Neural progenitor cell (in vitro differentiated cells): ENCODE measurements around the gene PCDH9. TPM values are rescaled to one million over a fixed set of nuclear protein-coding genes. Genes with fewer than 3 reads are reported as not detected.

Experiments
- DNase-seq: peaks from one replicate; pipeline ENCODE4 v3.0.0-alpha.2; 2016; ENCODE audit warnings: low spot score
- H2AFZ ChIP-seq: fragments of 200-600 bp; sonication (generic); replicated peaks from 2 replicates; pipeline ENCODE4 v1.6.1; 2016; ENCODE audit warnings: antibody characterized with exemption
- H3F3A ChIP-seq: fragments of 200-600 bp; sonication (generic); 2 replicates; pipeline ENCODE4 v1.6.1; 2016; ENCODE audit warnings: antibody characterized with exemption, low read depth
- H3K27ac ChIP-seq: fragments of 200-600 bp; sonication (generic); 2 replicates; pipeline ENCODE4 v1.5.1; 2016; ENCODE audit warnings: mild to moderate bottlenecking
- H3K27me3 ChIP-seq: fragments of 200-600 bp; sonication (generic); 2 replicates; pipeline ENCODE4 v1.6.1; 2016; ENCODE audit warnings: mild to moderate bottlenecking, moderate library complexity
- H3K36me3 ChIP-seq: fragments of 200-600 bp; sonication (generic); 2 replicates; pipeline ENCODE4 v1.5.1; 2016
- H3K4me1 ChIP-seq: fragments of 200-600 bp; sonication (generic); 2 replicates; pipeline ENCODE4 v1.6.1; 2016; ENCODE audit warnings: mixed run types
- H3K4me2 ChIP-seq: fragments of 200-600 bp; sonication (generic); 2 replicates; pipeline ENCODE4 v1.6.1; 2016
- H3K4me3 ChIP-seq: fragments of 200-600 bp; sonication (generic); 2 replicates; pipeline ENCODE4 v1.5.1; 2016
- H3K79me2 ChIP-seq: fragments of 200-600 bp; sonication (generic); 2 replicates; pipeline ENCODE4 v1.6.1; 2016; ENCODE audit warnings: low read depth
- H3K9ac ChIP-seq: fragments of 200-600 bp; sonication (generic); 2 replicates; pipeline ENCODE4 v1.6.1; 2016
- H3K9me3 ChIP-seq: fragments of 200-600 bp; sonication (generic); 2 replicates; pipeline ENCODE4 v1.5.1; 2016; ENCODE audit warnings: low read depth
- H4K20me1 ChIP-seq: fragments of 200-600 bp; sonication (generic); 2 replicates; pipeline ENCODE4 v1.6.1; 2016; ENCODE audit warnings: low read depth
- H3K27ac Mint-ChIP-seq: 3 replicates; pipeline ENCODE4 v1.8.0; 2021; ENCODE audit warnings: mixed read lengths
- H3K27me3 Mint-ChIP-seq: 2 replicates; pipeline ENCODE4 v1.8.0; 2022; ENCODE audit warnings: low read depth, mild to moderate bottlenecking, inconsistent platforms, moderate library complexity, mixed read lengths; ENCODE audit not compliant: insufficient read depth
- H3K36me3 Mint-ChIP-seq: 3 replicates; pipeline ENCODE4 v1.8.0; 2021; ENCODE audit warnings: mixed read lengths
- H3K4me1 Mint-ChIP-seq: 3 replicates; pipeline ENCODE4 v1.8.0; 2021; ENCODE audit warnings: mixed read lengths
- H3K4me3 Mint-ChIP-seq: 3 replicates; pipeline ENCODE4 v1.8.0; 2021; ENCODE audit warnings: mild to moderate bottlenecking, moderate library complexity, mixed read lengths
- H3K9me3 Mint-ChIP-seq: 3 replicates; pipeline ENCODE4 v1.8.0; 2020; ENCODE audit warnings: mixed read lengths
- CTCF ChIP-seq: fragments of 200-600 bp; sonication (generic); IDR thresholded peaks from 2 replicates; pipeline ENCODE4 v1.5.1; 2017; ENCODE audit warnings: antibody characterized with exemption, mild to moderate bottlenecking
- EZH2 ChIP-seq: fragments of 200-600 bp; sonication (generic); IDR thresholded peaks from 2 replicates; pipeline ENCODE4 v1.6.1; 2017; ENCODE audit warnings: antibody characterized with exemption, mild to moderate bottlenecking, moderate library complexity
- EZH2phosphoT487 ChIP-seq: fragments of 200-600 bp; sonication (generic); IDR thresholded peaks from 2 replicates; pipeline ENCODE4 v1.6.1; 2017; ENCODE audit warnings: antibody characterized with exemption
- total RNA-seq: library from RNA; depleted of rRNA; stranded (reverse); fragments of >200 nt; gene quantifications from 2 replicates; pipeline ENCODE4 v1.2.3, GENCODE V29; 2015; ENCODE audit warnings: low replicate concordance

Gene PCDH9
- total RNA-seq, 1 donor from 2014 or later: 0.24 TPM

- no peak overlapping the region for H2AFZ ChIP-seq
- no peak overlapping the region for H3K4me2 ChIP-seq
- no peaks in the 10 kb centered on the region for H3K9me3 ChIP-seq
- H3K27ac Mint-ChIP-seq: no peak overlapping the region
- no peaks in the 10 kb centered on the region for H4K20me1 ChIP-seq
- H3K9ac ChIP-seq: no peak overlapping the region
- no peaks in the 10 kb centered on the region for H3K27me3 Mint-ChIP-seq
- H3K4me3 ChIP-seq: no peak overlapping the region
- H3F3A ChIP-seq: no peaks in the 10 kb centered on the region
- no peak overlapping the region for H3K27ac ChIP-seq
- H3K4me3 Mint-ChIP-seq: no peak overlapping the region
- no peaks in the 10 kb centered on the region for H3K27me3 ChIP-seq
- TF ChIP-seq EZH2 (no peak), EZH2phosphoT487 (no peak), CTCF (no peak)
- H3K9me3 Mint-ChIP-seq: peaks cover 19% of the 10 kb centered on the region
- H3K36me3 ChIP-seq: no peaks in the 10 kb centered on the region
- no peaks in the 10 kb centered on the region for H3K36me3 Mint-ChIP-seq
- peaks cover 5% of the 10 kb centered on the region for H3K4me1 Mint-ChIP-seq
- H3K79me2 ChIP-seq: no peaks in the 10 kb centered on the region
- H3K4me1 ChIP-seq: no peaks in the 10 kb centered on the region
- DNase-seq: no peak
Measured at GRCh38 chr13:66275416-66275815, 954.7 kb downstream of the PCDH9 start.

GRCh38 chr13:66273011-66273410 lies 957.1 kb downstream of the PCDH9 start:
- Histone ChIP-seq H3K79me2 (no peaks in the 10 kb centered on the region), H3K36me3 (no peaks in the 10 kb centered on the region), H2AFZ (no peak overlapping the region), H3K27ac (no peak overlapping the region), H3K9me3 (no peaks in the 10 kb centered on the region), H4K20me1 (no peaks in the 10 kb centered on the region), H3F3A (no peaks in the 10 kb centered on the region), H3K9ac (no peak overlapping the region), H3K4me1 (no peaks in the 10 kb centered on the region), H3K27me3 (no peaks in the 10 kb centered on the region), H3K4me3 (no peak overlapping the region), H3K4me2 (no peak overlapping the region)
- Mint-ChIP-seq H3K36me3 (no peaks in the 10 kb centered on the region), H3K4me1 (peaks cover 5% of the 10 kb centered on the region), H3K27ac (peak overlapping the region; percentile 42), H3K9me3 (peaks cover 15% of the 10 kb centered on the region), H3K27me3 (no peaks in the 10 kb centered on the region), H3K4me3 (no peak overlapping the region)
- TF ChIP-seq EZH2 (no peak), EZH2phosphoT487 (no peak), CTCF (no peak)
- DNase-seq: no peak

GRCh38 chr13:66266761-66267160 lies 963.4 kb downstream of the PCDH9 start:
- Mint-ChIP-seq H3K9me3 (peaks cover 8% of the 10 kb centered on the region), H3K27ac (no peak overlapping the region), H3K36me3 (peaks cover under 1% of the 10 kb centered on the region), H3K4me3 (no peak overlapping the region), H3K27me3 (peaks cover 3% of the 10 kb centered on the region), H3K4me1 (peaks cover 29% of the 10 kb centered on the region)
- TF ChIP-seq EZH2 (no peak), EZH2phosphoT487 (no peak), CTCF (no peak)
- H3K9me3 ChIP-seq: no peaks in the 10 kb centered on the region
- no peaks in the 10 kb centered on the region for H3K27me3 ChIP-seq
- H3K4me1 ChIP-seq: peaks cover 12% of the 10 kb centered on the region
- no peak overlapping the region for H3K4me3 ChIP-seq
- no peak overlapping the region for H2AFZ ChIP-seq
- H3K9ac ChIP-seq: no peak overlapping the region
- H3K79me2 ChIP-seq: no peaks in the 10 kb centered on the region
- DNase-seq: no peak
- H3K36me3 ChIP-seq: no peaks in the 10 kb centered on the region
- no peaks in the 10 kb centered on the region for H3F3A ChIP-seq
- H4K20me1 ChIP-seq: no peaks in the 10 kb centered on the region
- no peak overlapping the region for H3K4me2 ChIP-seq
- no peak overlapping the region for H3K27ac ChIP-seq
